Measurements from ENCODE around the gene AVPR2.

GRCh38 chrX:153878345-153878744 lies 26.1 kb upstream of the AVPR2 start:
- TF ChIP-seq CTCF (IDR thresholded peaks at IDR 0.05) (no peak), POLR2A (IDR thresholded peaks at IDR 0.05) (no peak)
